ENCODE results near the gene TCF4.

GRCh38 chr18:55237660-55238059 lies 350.3 kb downstream of the TCF4 start:
- TF ChIP-seq PBX3 (IDR thresholded peaks at IDR 0.05) (no peak), CTCF (IDR thresholded peaks at IDR 0.05) (no peak), SMC3 (IDR thresholded peaks at IDR 0.05; ENCODE audit: low read depth, low read length) (no peak), TCF12 (IDR thresholded peaks at IDR 0.05) (no peak), CHD2 (IDR thresholded peaks at IDR 0.05; ENCODE audit: low read length, partially characterized antibody) (no peak), MAX (IDR thresholded peaks at IDR 0.05; ENCODE audit: low read depth) (no peak), EP300 (IDR thresholded peaks at IDR 0.05; ENCODE audit: borderline replicate concordance in 1 of 2, low read depth in 1 of 2, low read length in 1 of 2) (no peak), RFX5 (IDR thresholded peaks at IDR 0.05; ENCODE audit: low read length) (no peak), POLR2AphosphoS5 (IDR thresholded peaks at IDR 0.05; ENCODE audit: low read depth, low read length) (no peak), RAD21 (IDR thresholded peaks at IDR 0.05; ENCODE audit: low read length) (no peak), EZH2phosphoT487 (IDR thresholded peaks at IDR 0.05; ENCODE audit: borderline replicate concordance, low read depth) (no peak), REST (IDR thresholded peaks at IDR 0.05; ENCODE audit: low read depth, low read length) (no peak), RCOR1 (IDR thresholded peaks at IDR 0.05; ENCODE audit: low read length) (no peak), USF2 (IDR thresholded peaks at IDR 0.05; ENCODE audit: borderline replicate concordance, low read depth, low read length) (no peak)
